Measurements from ENCODE around the gene OSBP2. TPM values are rescaled to one million over a fixed set of nuclear protein-coding genes. Genes with fewer than 3 reads are reported as not detected.

OSBP2 gene
- total RNA-seq, 1 experiment from 2014 or later: 6.2 TPM

GRCh38 chr22:30885591-30885990 is 190.9 kb downstream of the OSBP2 start:
- intact Hi-C loops (cut with micrococcal nuclease; ENCODE audit: unreplicated experiment): no loop called here
- no peak overlapping the region for H3K27ac Mint-ChIP-seq (ENCODE audit: unreplicated experiment)
- H3K4me3 Mint-ChIP-seq (ENCODE audit: unreplicated experiment): no peak overlapping the region
- Histone ChIP-seq H3K4me1 (peaks cover 16% of the 10 kb centered on the region), H3K27me3 (replicated peaks; ENCODE audit: control insufficient read depth, insufficient read depth, low read length) (no peaks in the 10 kb centered on the region), H3K36me3 (ENCODE audit: control insufficient read depth, insufficient read depth, low read length) (no peaks in the 10 kb centered on the region; the same call in 1 of the 2 replicates), H3K9me3 (no peaks in the 10 kb centered on the region), H3K4me3 (ENCODE audit: low read depth, low read length) (no peak overlapping the region)
- TF ChIP-seq, protein P1, sequence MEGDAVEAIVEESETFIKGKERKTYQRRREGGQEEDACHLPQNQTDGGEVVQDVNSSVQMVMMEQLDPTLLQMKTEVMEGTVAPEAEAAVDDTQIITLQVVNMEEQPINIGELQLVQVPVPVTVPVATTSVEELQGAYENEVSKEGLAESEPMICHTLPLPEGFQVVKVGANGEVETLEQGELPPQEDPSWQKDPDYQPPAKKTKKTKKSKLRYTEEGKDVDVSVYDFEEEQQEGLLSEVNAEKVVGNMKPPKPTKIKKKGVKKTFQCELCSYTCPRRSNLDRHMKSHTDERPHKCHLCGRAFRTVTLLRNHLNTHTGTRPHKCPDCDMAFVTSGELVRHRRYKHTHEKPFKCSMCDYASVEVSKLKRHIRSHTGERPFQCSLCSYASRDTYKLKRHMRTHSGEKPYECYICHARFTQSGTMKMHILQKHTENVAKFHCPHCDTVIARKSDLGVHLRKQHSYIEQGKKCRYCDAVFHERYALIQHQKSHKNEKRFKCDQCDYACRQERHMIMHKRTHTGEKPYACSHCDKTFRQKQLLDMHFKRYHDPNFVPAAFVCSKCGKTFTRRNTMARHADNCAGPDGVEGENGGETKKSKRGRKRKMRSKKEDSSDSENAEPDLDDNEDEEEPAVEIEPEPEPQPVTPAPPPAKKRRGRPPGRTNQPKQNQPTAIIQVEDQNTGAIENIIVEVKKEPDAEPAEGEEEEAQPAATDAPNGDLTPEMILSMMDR (IDR thresholded peaks at IDR 0.05; ENCODE audit: insufficient read depth in 1 of 2, low read depth in 1 of 2, low read length in 1 of 2, severe bottlenecking in 1 of 2, unreplicated experiment in 1 of 2): no peak
- no peak for DNase-seq
- no peaks in the 10 kb centered on the region for H3K27me3 Mint-ChIP-seq (ENCODE audit: insufficient read depth, unreplicated experiment)
- ChIA-PET CTCF (no interaction called here), POLR2A (no interaction called here)
- no peaks in the 10 kb centered on the region for H3K4me1 Mint-ChIP-seq (ENCODE audit: low read depth, unreplicated experiment)
- peaks cover 6% of the 10 kb centered on the region for H3K36me3 Mint-ChIP-seq (ENCODE audit: insufficient read depth, unreplicated experiment)
- BruUV-seq (replicated peaks): no TSS peak
- H3K9me3 Mint-ChIP-seq (ENCODE audit: unreplicated experiment): no peaks in the 10 kb centered on the region

DNA sequence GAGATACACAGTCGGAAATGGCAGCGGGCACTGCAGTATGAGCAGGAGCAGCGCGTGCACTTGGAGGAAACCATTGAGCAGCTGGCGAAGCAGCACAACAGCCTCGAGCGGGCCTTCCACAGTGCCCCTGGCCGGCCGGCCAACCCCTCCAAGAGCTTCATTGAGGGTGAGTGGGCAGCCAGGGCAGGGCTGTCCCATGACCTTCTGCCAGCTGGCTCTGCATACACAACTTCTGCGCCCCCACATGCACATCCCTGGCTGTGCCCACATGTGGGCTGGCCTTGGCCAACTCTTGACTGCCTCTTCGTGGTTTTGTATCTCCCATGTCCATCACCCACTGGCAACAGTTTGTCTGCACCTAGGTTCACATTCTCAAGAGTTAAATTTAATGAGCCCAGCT is 192.8 kb downstream of the OSBP2 start:
- no peaks in the 10 kb centered on the region for H3K27me3 ChIP-seq (replicated peaks; ENCODE audit: control insufficient read depth, insufficient read depth, low read length)
- POLR2A ChIA-PET: no interaction called here
- CTCF ChIA-PET: interaction anchor here (0.6 kb wide), 1 partner anchor 481 kb away, joined by 6 read pairs; no protein-coding TSS in a partner anchor
- H3K4me3 Mint-ChIP-seq (ENCODE audit: unreplicated experiment): no peak overlapping the region
- no peaks in the 10 kb centered on the region for H3K9me3 Mint-ChIP-seq (ENCODE audit: unreplicated experiment)
- TF ChIP-seq, protein P1 (IDR thresholded peaks at IDR 0.05; ENCODE audit: insufficient read depth in 1 of 2, low read depth in 1 of 2, low read length in 1 of 2, severe bottlenecking in 1 of 2, unreplicated experiment in 1 of 2): no peak
- H3K4me1 Mint-ChIP-seq (ENCODE audit: low read depth, unreplicated experiment): no peaks in the 10 kb centered on the region
- H3K4me1 ChIP-seq: peaks cover under 1% of the 10 kb centered on the region; the same call in 1 of the 2 replicates
- DNase-seq: peak in 1 of 2 experiments; percentile 12
- no peaks in the 10 kb centered on the region; the same call in none of the 2 replicates for H3K36me3 ChIP-seq (ENCODE audit: control insufficient read depth, insufficient read depth, low read length)
- no peak overlapping the region for H3K4me3 ChIP-seq (ENCODE audit: low read depth, low read length)
- peaks cover 22% of the 10 kb centered on the region for H3K36me3 Mint-ChIP-seq (ENCODE audit: insufficient read depth, unreplicated experiment)
- H3K27ac Mint-ChIP-seq (ENCODE audit: unreplicated experiment): no peak overlapping the region
- no peaks in the 10 kb centered on the region for H3K27me3 Mint-ChIP-seq (ENCODE audit: insufficient read depth, unreplicated experiment)
- no peaks in the 10 kb centered on the region for H3K9me3 ChIP-seq
- intact Hi-C loops (cut with micrococcal nuclease; ENCODE audit: unreplicated experiment): no loop called here
- BruUV-seq (replicated peaks): no TSS peak

DNA sequence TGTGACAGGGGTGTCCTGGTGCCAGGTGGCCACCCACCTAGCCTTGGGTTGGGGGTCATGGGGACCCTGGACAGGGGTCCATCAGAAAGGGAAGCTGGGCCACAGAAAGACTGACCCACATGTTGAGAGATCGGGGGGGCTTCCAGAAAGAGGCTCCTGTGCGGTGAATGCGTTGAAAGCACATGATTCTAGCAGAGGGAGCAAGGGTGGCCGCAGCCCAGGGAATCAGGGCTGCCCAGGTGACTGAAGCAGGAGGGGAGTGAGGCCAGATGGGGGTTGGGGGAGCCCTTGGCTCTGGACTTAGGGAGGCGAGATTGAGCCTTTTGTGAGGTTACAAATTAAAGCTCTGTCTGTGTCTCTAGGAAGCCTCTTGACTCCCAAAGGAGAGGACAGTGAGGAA is 193.2 kb downstream of the OSBP2 start:
- ChIA-PET POLR2A (no interaction called here), CTCF (interaction anchor here (0.6 kb wide), 1 partner anchor 481 kb away, joined by 6 read pairs; no protein-coding TSS in a partner anchor)
- no TSS peak for BruUV-seq (replicated peaks)
- Histone ChIP-seq H3K27me3 (replicated peaks; ENCODE audit: control insufficient read depth, insufficient read depth, low read length) (no peaks in the 10 kb centered on the region), H3K4me3 (ENCODE audit: low read depth, low read length) (no peak overlapping the region), H3K36me3 (ENCODE audit: control insufficient read depth, insufficient read depth, low read length) (no peaks in the 10 kb centered on the region; the same call in none of the 2 replicates), H3K9me3 (no peaks in the 10 kb centered on the region), H3K4me1 (no peaks in the 10 kb centered on the region)
- no peaks in the 10 kb centered on the region for H3K9me3 Mint-ChIP-seq (ENCODE audit: unreplicated experiment)
- no peaks in the 10 kb centered on the region for H3K4me1 Mint-ChIP-seq (ENCODE audit: low read depth, unreplicated experiment)
- H3K36me3 Mint-ChIP-seq (ENCODE audit: insufficient read depth, unreplicated experiment): peaks cover 22% of the 10 kb centered on the region
- no peaks in the 10 kb centered on the region for H3K27me3 Mint-ChIP-seq (ENCODE audit: insufficient read depth, unreplicated experiment)
- no peak overlapping the region for H3K27ac Mint-ChIP-seq (ENCODE audit: unreplicated experiment)
- intact Hi-C loops (cut with micrococcal nuclease; ENCODE audit: unreplicated experiment): no loop called here
- DNase-seq: peak in 1 of 2 experiments; percentile 12
- TF ChIP-seq, protein P1 (IDR thresholded peaks at IDR 0.05; ENCODE audit: insufficient read depth in 1 of 2, low read depth in 1 of 2, low read length in 1 of 2, severe bottlenecking in 1 of 2, unreplicated experiment in 1 of 2): no peak
- no peak overlapping the region for H3K4me3 Mint-ChIP-seq (ENCODE audit: unreplicated experiment)
